Inflammatory macrophage (primary cell): ENCODE data around the gene RPS6KA4.
A peak's percentile ranks its signal among the peaks of the same experiment; 100 is the strongest.

ENCODE experiments used
- DNase-seq, 2 donors: peaks; one replicate each; pipeline ENCODE4 v3.0.0-alpha.2; 2020 to 2022

RPS6KA4 gene

GRCh38 chr11:64348383-64349024, 10.5 kb upstream of the RPS6KA4 start:
- no peak for DNase-seq

DNA sequence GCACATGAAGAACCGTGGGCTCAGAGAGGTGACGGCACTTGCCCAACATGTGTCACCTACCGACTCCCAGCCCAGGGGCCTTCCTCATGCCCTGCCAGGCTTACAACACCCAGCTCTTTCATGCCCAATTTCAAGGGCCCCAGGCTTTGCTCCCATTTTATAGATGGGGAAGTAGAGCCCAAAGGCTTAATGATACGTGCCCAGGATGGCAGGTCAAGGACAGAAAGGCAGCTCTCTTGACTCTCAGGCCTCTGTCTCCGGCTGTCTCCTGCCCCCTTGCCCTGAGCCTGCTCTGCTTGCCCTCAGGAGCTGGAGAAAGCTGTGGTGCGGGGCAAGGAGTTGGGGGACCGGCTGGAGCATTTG, 10.0 kb upstream of the RPS6KA4 start:
- no peak for DNase-seq

- no peak for DNase-seq
Measured at GRCh38 chr11:64349404-64349803, 9.6 kb upstream of the RPS6KA4 start.

- no peak for DNase-seq
Measured at GRCh38 chr11:64351136-64351631, 7.8 kb upstream of the RPS6KA4 start.

- DNase-seq, result no peak
Measured at GRCh38 chr11:64352099-64352994, 6.6 kb upstream of the RPS6KA4 start.

DNA sequence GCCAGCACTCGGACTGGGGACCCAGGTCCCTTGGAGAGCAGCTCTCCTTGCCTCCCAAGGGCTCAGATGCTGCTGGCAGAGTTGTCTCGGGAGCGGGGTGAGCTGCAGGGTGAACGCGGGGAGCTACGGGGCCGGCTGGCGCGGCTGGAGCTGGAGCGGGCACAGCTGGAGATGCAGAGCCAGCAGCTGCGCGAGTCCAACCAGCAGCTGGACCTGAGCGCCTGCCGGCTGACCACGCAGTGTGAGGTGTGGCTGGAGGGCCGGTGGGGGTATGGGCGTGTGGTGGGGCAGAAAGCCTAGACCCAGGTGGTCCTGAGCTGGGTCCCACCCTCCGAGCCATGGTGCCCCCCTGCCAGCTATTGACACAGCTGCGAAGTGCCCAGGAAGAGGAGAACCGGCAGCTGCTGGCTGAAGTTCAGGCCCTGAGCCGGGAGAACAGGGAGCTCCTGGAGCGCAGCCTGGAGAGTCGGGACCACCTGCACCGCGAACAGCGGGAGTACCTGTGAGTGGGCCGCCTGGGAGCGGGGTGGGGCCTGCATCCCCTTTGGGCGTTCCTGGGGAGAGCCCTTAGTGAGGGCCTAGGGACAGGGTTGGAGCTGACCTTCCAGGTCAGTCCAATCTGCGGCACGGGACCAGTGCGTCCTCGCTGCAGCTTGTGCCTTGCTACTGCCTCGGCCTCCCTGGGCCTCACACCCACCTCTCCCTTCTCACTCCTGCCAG, 5.8 kb upstream of the RPS6KA4 start:
- DNase-seq, result no peak

GRCh38 chr11:64353715-64354506, 5.1 kb upstream of the RPS6KA4 start:
- no peak for DNase-seq

- peak; percentile 62 to 74 for DNase-seq
Measured at GRCh38 chr11:64355078-64355940, 3.7 kb upstream of the RPS6KA4 start.

- DNase-seq, result peak; percentile 53 to 61
Measured at GRCh38 chr11:64356498-64357411, 2.2 kb upstream of the RPS6KA4 start.

DNA sequence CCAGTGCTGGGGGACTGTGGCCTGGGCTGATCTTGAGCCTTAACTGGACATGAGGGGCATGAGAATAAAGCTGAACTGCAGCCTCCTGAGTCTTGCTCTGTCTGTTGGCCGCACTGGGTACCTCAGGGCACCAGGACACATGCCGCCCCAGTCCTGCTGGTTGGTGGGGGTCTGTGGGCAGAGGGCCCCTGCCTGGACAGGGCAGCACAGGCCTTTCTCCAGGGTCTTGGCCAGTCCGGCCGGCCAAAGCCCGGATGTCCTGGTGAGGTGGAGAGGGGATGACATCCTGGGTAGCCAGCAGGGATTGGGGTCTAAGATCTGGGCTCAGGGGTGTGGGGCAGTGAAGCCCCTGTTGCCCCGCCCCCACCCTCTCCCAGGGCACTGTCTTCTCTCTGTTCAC, 1.5 kb upstream of the RPS6KA4 start:
- no peak for DNase-seq

DNA sequence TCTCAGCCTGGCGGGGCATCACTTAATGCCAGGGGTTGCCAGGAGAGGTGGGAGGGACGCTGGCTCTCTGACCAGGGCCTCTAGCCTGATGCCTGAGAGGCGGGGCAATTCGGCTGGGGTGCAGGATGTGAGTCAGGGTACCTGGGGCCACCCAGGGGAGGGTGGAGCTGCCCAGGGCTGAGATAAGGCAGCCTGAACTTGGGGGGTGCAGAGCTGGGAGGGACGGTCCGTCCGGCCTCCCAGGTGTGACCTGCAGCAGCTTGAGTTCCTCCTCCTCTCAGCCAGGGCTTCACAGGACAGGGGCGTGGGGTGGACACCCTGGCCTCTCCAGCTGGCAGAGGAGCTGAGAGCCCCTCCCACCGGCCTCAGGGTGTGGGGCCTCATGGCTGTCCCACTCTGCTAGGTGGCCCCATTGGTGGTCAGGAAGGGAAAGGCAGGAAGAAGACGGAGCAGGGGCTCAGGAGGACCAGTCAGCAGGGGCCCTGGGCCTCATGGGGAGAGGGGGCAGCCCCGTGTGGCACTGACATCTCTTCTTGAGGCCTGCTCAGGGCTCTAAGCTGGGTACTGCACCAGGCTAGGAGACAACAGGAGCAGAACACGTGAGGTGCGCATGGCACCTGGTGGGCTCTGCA, 942 bp upstream of the RPS6KA4 start:
- no peak for DNase-seq

DNA sequence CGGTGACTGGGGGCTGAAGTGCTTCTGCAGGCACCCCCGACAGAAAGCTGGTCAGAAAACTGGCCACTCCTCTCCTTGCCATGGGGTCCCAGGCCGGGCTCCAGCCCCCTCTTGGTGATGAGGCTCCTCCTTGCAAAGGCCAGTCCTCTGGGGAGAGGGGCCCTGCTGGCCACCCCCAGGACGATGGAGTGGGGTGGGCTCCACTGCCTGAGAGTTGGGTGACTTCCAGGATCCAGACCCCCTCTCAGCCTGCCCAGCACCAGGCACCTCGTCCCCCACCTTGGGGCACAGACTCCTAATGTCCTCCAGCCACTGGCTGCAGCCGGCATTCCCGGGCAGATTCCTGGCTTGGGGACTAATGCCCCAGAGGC, 441 bp upstream of the RPS6KA4 start:
- DNase-seq, result no peak

- peak; percentile 39 to 52 for DNase-seq
Measured at GRCh38 chr11:64359712-64360445, 917 bp downstream of the RPS6KA4 start.

GRCh38 chr11:64360448-64360921, 1.5 kb downstream of the RPS6KA4 start:
- DNase-seq, result peak; percentile 44 to 52

- DNase-seq, result no peak
Measured at GRCh38 chr11:64361659-64362058, 2.7 kb downstream of the RPS6KA4 start.

DNA sequence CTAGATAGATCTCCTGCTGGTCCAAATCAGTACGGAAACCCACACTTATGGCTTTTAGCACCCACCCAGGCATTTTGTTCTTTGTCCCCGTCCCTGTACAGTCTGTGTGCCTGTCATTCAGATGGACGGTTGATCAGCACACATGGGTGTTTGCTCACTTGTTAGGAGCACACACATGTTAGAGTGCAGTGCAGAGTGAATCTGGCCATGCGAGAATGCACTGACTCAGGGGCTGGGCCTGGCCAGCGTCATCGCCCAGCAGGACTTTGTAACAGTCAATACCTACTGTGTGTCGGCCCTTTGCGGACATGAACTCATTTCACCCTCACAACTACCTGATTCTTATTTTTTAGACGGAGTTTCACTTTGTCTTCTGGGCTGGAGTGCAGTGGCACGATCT, 3.4 kb downstream of the RPS6KA4 start:
- no peak for DNase-seq

DNA sequence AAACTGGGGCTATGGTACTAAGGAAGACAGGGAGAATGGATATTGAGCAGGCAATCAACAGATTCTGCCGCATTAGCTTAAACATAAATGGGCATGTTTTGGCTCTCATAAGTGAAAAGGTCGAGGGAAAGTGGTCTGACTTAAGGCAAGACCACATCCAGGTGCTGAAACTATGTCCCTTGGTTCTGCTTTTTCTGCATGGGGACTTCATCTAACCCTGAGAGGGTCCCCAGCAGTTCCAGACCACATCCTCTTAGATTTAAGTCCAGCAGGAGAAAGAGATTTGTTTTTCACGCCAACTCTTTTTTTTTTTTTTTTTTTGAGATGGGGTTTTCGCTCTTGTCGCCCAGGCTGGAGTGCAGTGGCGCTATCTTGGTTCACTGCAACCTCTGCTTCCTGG, 5.5 kb downstream of the RPS6KA4 start:
- no peak for DNase-seq

- DNase-seq, result no peak
Measured at GRCh38 chr11:64364911-64365310, 5.9 kb downstream of the RPS6KA4 start.

- no peak for DNase-seq
Measured at GRCh38 chr11:64366751-64367150, 7.8 kb downstream of the RPS6KA4 start.
